Superior temporal gyrus (tissue), 1 donor: Measurements from ENCODE around the gene SQSTM1.
A peak's percentile ranks its signal among the peaks of the same experiment; 100 is the strongest.
"Not testable (repeated sequence)": the region's sequence is repeated elsewhere in the genome, so short reads cannot be mapped to it uniquely, and the experiment has no call there.

Experiments
- DNase-seq: peaks from one replicate; pipeline ENCODE4 v3.0.0-alpha.2; 2016; ENCODE audit errors: extremely low spot score

Gene SQSTM1

GRCh38 chr5:179820483-179821297 lies at the start of gene SQSTM1:
TSS of gene SQSTM1 (plus strand) at chr5:179820905. CDS start at chr5:179820937, 32 bp downstream.
- peak; percentile 91 for DNase-seq

GRCh38 chr5:179771311-179771895 lies 49.3 kb upstream of the SQSTM1 start:
- no peak for DNase-seq

DNA sequence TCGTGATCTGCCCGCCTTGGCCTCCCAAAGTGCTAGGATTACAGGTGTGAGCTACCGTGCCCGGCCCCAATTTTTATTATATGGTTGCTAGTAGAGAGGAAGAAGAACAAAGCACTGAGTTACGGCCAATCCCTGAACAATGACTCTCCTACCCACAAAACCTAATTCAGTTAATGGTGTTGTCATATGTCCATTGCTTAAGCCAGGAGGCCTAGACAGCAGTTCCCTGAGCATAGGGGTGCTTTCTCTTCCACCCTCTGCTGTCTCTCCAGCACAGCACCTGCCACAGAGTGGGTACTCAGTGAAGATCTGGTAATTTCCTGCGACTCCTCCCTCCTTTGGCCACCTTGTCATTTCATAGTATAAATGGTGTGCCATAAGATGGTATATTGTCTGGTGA lies 48.4 kb upstream of the SQSTM1 start:
- DNase-seq, result no peak

DNA sequence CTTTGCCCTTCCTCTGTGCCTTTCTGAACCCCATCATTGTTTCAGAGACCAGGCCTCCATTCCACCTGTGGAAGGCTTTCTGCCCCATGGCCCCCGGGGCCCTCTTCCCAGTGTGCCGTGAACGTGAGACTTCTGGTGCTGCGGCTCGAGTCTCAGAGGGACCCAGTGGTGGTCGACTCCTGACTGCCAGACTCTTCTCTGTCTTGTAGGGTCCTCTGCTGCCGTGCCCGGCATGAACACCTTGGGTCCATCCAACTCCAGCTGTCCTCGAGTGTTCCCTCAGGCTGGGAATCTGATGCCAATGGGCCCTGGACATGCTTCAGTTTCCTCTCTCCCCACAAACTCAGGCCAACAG lies 47.0 kb upstream of the SQSTM1 start:
- DNase-seq, result no peak

DNA sequence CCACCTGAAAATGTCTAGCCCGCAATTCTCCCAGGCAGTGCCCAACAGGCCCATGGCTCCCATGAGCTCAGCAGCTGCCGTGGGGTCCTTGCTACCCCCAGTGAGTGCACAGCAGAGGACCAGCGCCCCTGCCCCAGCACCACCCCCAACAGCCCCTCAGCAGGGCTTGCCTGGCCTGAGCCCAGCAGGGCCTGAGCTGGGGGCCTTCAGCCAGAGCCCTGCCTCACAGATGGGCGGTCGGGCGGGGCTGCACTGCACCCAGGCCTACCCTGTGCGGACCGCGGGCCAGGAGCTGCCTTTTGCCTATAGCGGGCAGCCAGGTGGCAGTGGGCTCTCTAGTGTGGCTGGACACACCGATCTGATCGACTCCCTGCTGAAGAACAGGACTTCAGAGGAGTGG lies 46.3 kb upstream of the SQSTM1 start:
- DNase-seq, result no peak

GRCh38 chr5:179776411-179776938 lies 44.2 kb upstream of the SQSTM1 start:
- no peak for DNase-seq

- DNase-seq, result no peak
These were observed 43.2 kb upstream of the SQSTM1 start for GRCh38 chr5:179777456-179777855.

GRCh38 chr5:179777909-179778308 lies 42.8 kb upstream of the SQSTM1 start:
- DNase-seq, result no peak

DNA sequence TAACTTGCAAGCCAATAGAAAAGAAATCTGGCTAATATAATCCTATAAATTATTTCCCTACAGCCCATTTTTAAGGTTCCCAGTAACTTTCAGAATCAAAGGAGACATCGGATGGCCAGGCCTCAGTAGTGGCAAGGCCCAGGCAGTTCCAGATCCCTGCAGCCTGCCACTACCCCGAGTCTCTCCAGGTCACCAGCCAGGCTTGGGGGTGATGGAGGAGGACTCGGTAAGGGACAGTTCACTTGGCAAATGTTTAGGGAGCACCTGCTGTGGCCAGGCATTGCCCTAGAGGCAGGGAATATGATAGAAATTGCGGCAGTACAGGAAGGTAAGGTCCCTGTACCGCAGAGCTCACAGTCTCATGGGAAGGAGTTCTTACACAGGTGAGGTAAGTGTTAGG lies 42.1 kb upstream of the SQSTM1 start:
- no peak for DNase-seq

GRCh38 chr5:179779826-179780225 lies 40.9 kb upstream of the SQSTM1 start:
- DNase-seq, result no peak

DNA sequence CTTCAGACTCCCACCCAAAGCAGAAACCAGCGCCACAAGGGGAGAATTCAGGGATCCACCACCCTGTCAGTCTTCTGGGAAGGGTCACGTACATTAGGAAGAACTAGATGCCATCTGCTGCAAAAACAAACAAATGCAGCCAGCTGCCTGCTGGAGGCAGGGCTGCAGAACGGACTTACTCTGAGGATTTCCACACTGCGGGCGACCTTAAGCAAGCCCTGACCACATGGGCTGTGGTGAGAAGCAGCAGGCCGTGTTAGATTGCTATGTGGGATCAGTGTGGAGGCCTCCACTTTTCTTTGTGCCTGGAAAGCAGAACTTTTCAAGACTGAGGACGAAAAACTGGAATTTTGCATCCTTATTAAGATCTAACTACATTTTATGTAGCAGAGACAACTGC lies 40.3 kb upstream of the SQSTM1 start:
- DNase-seq, result no peak

- DNase-seq, result no peak
These were observed 38.9 kb upstream of the SQSTM1 start for GRCh38 chr5:179781846-179782245.

DNA sequence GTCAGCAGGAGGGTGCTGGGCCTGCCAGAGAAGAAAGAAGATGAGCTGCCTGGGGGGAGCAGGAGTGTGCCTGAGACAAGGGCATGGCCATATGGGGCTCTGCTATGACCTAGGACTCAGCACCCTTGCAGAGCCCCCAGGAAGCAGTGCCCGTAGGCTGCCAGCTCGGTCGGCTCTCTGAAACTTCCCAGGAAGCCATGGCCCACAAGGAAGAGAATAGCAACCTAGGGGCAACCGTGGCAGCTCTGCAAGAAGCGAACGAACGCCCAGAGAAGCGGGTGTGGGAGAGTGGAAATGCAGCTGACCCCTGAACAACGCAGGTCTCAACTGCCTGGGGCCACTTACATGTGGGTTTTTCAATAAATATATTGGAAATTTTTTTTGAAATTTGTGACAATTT lies 37.6 kb upstream of the SQSTM1 start:
- DNase-seq, result no peak

GRCh38 chr5:179786861-179787260 lies 33.8 kb upstream of the SQSTM1 start:
- DNase-seq, result no peak

GRCh38 chr5:179788193-179788854 lies 32.4 kb upstream of the SQSTM1 start:
- no peak for DNase-seq

- not testable (repeated sequence) for DNase-seq
These were observed 31.4 kb upstream of the SQSTM1 start for GRCh38 chr5:179789278-179789677.

GRCh38 chr5:179791881-179792611 lies 28.7 kb upstream of the SQSTM1 start:
- no peak for DNase-seq

DNA sequence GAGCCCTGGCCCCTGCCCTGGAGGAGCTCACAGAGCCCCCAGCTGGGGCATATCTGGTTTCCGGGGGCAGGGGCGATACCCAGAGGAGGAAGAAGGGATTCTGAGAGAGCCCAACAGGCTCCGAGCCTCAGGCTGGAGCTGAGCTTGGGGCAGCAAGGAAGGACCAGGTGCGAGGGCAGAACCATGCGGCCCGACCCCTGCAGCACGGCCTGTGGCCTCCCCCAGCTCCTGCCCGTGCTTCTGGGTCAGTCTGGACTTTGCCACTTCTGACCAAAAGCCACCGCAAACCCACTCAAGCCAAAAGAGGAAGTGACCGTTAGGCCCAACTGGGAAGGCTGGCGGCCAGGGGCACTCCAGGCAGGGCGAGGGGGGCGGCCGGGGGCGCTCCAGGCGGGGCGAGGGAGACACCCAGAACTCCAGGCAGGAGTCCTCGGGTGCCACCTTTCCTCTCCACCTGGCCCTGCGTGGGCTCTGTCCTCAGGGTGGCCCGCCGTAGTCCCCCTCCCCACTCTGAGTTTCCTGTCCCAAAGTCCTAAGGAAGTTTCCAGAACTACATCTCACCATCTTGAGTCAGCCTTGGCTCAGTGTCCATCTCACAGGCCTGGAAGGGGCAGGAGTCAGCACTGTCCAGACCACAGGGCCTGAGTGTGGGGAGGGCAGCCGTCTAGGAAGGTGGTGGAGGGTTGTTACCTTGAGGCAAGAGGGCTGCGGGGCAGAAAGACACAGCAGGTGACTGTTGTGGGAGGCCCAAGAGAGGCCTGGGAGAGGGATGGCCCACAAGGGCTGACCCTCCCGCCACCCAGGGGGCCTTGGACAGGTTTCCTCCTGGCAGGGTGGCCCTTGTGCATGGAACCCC lies 27.9 kb upstream of the SQSTM1 start:
- no peak for DNase-seq

DNA sequence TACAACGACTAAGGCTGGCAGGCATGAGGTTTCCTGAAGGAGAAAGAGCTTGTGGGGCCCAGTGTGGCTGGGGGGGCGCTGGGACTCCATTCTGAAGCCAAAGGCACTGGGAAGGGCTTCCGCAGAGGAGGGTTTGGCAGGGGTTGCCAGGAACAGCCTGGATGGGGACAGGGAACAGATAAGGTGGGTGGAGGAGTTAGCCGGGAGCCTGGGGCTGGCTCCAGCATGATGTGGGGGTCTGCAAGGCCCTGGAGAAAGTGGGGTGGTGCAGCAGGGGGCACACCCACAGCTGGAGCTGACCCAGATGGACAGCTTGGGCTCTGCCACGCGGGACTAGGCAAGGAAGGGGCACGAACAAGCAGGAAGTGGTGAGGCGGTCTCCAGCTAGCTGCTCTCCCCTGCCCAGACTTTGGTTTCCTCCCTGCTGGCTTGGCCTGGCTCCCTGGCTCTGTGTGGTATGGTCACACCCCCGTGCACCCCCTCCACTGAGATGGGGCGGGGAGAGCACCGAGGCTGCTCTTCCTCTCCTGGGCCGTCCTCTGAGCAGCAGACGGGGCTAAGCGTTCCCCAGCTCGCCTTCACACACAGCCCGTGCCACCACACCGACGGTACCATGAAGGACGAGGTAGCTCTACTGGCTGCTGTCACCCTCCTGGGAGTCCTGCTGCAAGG lies 27.1 kb upstream of the SQSTM1 start, which contains the start of gene LTC4S:
TSS of gene LTC4S (plus strand) at position 519 of the 672 bp plus-strand sequence. CDS start at position 614, 95 bp downstream.
- DNase-seq, result no peak

DNA sequence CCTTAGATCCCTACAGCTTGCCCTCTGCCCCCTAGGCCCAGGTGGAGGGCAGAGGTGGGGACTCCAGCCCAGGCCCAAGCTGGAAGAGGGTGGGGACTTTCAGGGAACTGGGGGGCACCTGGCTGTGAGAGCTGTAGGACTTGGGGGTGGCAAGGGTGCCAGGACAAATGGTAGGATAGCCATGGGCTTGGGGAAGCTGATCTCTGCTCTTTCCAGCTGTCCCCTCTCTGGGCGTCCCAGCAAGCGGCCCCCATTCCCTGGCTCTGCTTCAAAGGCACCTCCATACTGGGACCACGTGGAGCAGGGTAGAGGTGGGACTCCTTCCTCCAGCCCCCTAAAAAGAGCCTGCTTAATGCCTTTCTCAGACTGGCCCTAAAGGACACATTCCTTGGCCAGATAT lies 26.5 kb upstream of the SQSTM1 start:
- DNase-seq, result no peak
